WTC11 (cell line): ENCODE measurements around the gene SLC17A5. TPM values are rescaled to one million over a fixed set of nuclear protein-coding genes. Genes with fewer than 3 reads are reported as not detected.

Experiments
- ATAC-seq: fragments of 200-7000 bp; cut with Tn5 transposase; 2 replicates; pipeline ENCODE4 v1.10.0; 2021; ENCODE audit warnings: mild to moderate bottlenecking, moderate library complexity
- CTCF ChIA-PET: fragments of 300-600 bp; sonication (Branson Sonifier 250); formaldehyde crosslinking; loops from one replicate; lab custom pipeline; 2021; ENCODE audit warnings: antibody characterized with exemption; lab: Charles Lee
- POLR2A ChIA-PET: fragments of 350-600 bp; sonication (Branson Sonifier 250); formaldehyde crosslinking; loops from one replicate; lab custom pipeline; 2021; ENCODE audit warnings: antibody characterized with exemption; lab: Charles Lee
- DNase-seq: peaks from one replicate; pipeline ENCODE4 v3.0.0; 2021; ENCODE audit warnings: low spot score
- H3K27ac Mint-ChIP-seq: 2 replicates; pipeline ENCODE4 v1.8.0; 2021; ENCODE audit warnings: mixed read lengths
- H3K27me3 Mint-ChIP-seq: 2 replicates; pipeline ENCODE4 v1.8.0; 2021; ENCODE audit warnings: low read depth, mild to moderate bottlenecking, moderate library complexity, mixed read lengths
- H3K36me3 Mint-ChIP-seq: 2 replicates; pipeline ENCODE4 v1.8.0; 2021; ENCODE audit warnings: mixed read lengths
- H3K4me1 Mint-ChIP-seq: 2 replicates; pipeline ENCODE4 v1.8.0; 2022; ENCODE audit warnings: mixed read lengths
- H3K4me3 Mint-ChIP-seq: 2 replicates; pipeline ENCODE4 v1.8.0; 2021; ENCODE audit warnings: mild to moderate bottlenecking, moderate library complexity, mixed read lengths
- H3K9me3 Mint-ChIP-seq: 2 replicates; pipeline ENCODE4 v1.8.0; 2021; ENCODE audit warnings: mixed read lengths
- ATF1 ChIP-seq: sonication (generic); formaldehyde crosslinking; IDR thresholded peaks from 2 replicates; pipeline ENCODE4 v1.8.1; 2023; ENCODE audit warnings: mild to moderate bottlenecking, moderate library complexity, missing genetic modification reagents
- ATF6 ChIP-seq: sonication (generic); formaldehyde crosslinking; IDR thresholded peaks from 2 replicates; pipeline ENCODE4 v1.8.1; 2023; ENCODE audit warnings: mild to moderate bottlenecking, missing genetic modification reagents
- CBFB ChIP-seq: sonication (generic); formaldehyde crosslinking; IDR thresholded peaks from 2 replicates; pipeline ENCODE4 v1.8.1; 2022; ENCODE audit warnings: mild to moderate bottlenecking, low read depth, missing genetic modification reagents
- EMX1 ChIP-seq: fragments of 250-450 bp; sonication (Bioruptor Pico); IDR thresholded peaks from 2 replicates; pipeline ENCODE4 v1.8.0; 2021; ENCODE audit warnings: mild to moderate bottlenecking
- ETV6 ChIP-seq: sonication (generic); formaldehyde crosslinking; IDR thresholded peaks from 2 replicates; pipeline ENCODE4 v1.8.1; 2022; ENCODE audit warnings: mild to moderate bottlenecking, missing genetic modification reagents
- FOXJ3 ChIP-seq: sonication (generic); formaldehyde crosslinking; IDR thresholded peaks from 2 replicates; pipeline ENCODE4 v1.9.0; 2021; ENCODE audit warnings: missing genetic modification reagents, mild to moderate bottlenecking, borderline replicate concordance
- FOXK1 ChIP-seq: sonication (generic); formaldehyde crosslinking; IDR thresholded peaks from 2 replicates; pipeline ENCODE4 v1.8.0; 2022; ENCODE audit warnings: mild to moderate bottlenecking, moderate library complexity, missing genetic modification reagents
- GRHL2 ChIP-seq: fragments of 250-450 bp; sonication (Bioruptor Pico); IDR thresholded peaks from 2 replicates; pipeline ENCODE4 v1.8.0; 2022; ENCODE audit warnings: mild to moderate bottlenecking, moderate library complexity; ENCODE audit not compliant: insufficient replicate concordance, severe bottlenecking
- GTF2I ChIP-seq: fragments of 250-450 bp; sonication (Bioruptor Pico); conservative IDR thresholded peaks from 2 replicates; pipeline ENCODE4 v1.4.0; 2021; ENCODE audit warnings: mild to moderate bottlenecking
- HMGA2 ChIP-seq: fragments of 250-450 bp; sonication (Bioruptor Pico); IDR thresholded peaks from 2 replicates; pipeline ENCODE4 v1.4.0; 2021; ENCODE audit warnings: mild to moderate bottlenecking, moderate library complexity
- IRF1 ChIP-seq: sonication (generic); formaldehyde crosslinking; IDR thresholded peaks from 2 replicates; pipeline ENCODE4 v1.8.0; 2023; ENCODE audit warnings: missing genetic modification reagents
- MYBL2 ChIP-seq: sonication (generic); formaldehyde crosslinking; IDR thresholded peaks from 2 replicates; pipeline ENCODE4 v1.8.1; 2023; ENCODE audit warnings: mild to moderate bottlenecking, moderate library complexity, missing genetic modification reagents
- NFATC4 ChIP-seq: fragments of 250-450 bp; sonication (Bioruptor Pico); IDR thresholded peaks from 2 replicates; pipeline ENCODE4 v1.9.0; 2021; ENCODE audit warnings: mild to moderate bottlenecking
- NR2C2 ChIP-seq: sonication (generic); formaldehyde crosslinking; IDR thresholded peaks from 2 replicates; pipeline ENCODE4 v1.8.0; 2022; ENCODE audit warnings: mild to moderate bottlenecking, missing genetic modification reagents
- OVOL2 ChIP-seq: fragments of 250-450 bp; sonication (Bioruptor Pico); IDR thresholded peaks from 2 replicates; pipeline ENCODE4 v1.9.0; 2021; ENCODE audit warnings: mild to moderate bottlenecking, borderline replicate concordance
- PRRX2 ChIP-seq: fragments of 250-450 bp; sonication (Bioruptor Pico); IDR thresholded peaks from 2 replicates; pipeline ENCODE4 v1.8.0; 2021; ENCODE audit warnings: mild to moderate bottlenecking
- RELA ChIP-seq: sonication (generic); formaldehyde crosslinking; IDR thresholded peaks from 2 replicates; pipeline ENCODE4 v1.8.1; 2022; ENCODE audit warnings: missing genetic modification reagents, mild to moderate bottlenecking, borderline replicate concordance
- RORB ChIP-seq: fragments of 250-450 bp; sonication (Bioruptor Pico); IDR thresholded peaks from 2 replicates; pipeline ENCODE4 v1.9.0; 2021; ENCODE audit warnings: mild to moderate bottlenecking
- TEAD1 ChIP-seq: sonication (generic); formaldehyde crosslinking; IDR thresholded peaks from 2 replicates; pipeline ENCODE4 v1.8.0; 2022; ENCODE audit warnings: mild to moderate bottlenecking, missing genetic modification reagents
- USF2 ChIP-seq: sonication (generic); formaldehyde crosslinking; IDR thresholded peaks from 2 replicates; pipeline ENCODE4 v1.8.1; 2023; ENCODE audit warnings: mild to moderate bottlenecking, missing genetic modification reagents, moderate library complexity
- ZNF138 ChIP-seq: sonication (generic); formaldehyde crosslinking; conservative IDR thresholded peaks from 2 replicates; pipeline ENCODE4 v1.8.1; 2022; ENCODE audit warnings: mild to moderate bottlenecking, moderate library complexity, missing genetic modification reagents
- ZNF232 ChIP-seq: sonication (generic); formaldehyde crosslinking; IDR thresholded peaks from 2 replicates; pipeline ENCODE4 v1.8.0; 2022; ENCODE audit warnings: mild to moderate bottlenecking, missing genetic modification reagents
- ZNF263 ChIP-seq: sonication (generic); formaldehyde crosslinking; IDR thresholded peaks from 2 replicates; pipeline ENCODE4 v1.8.1; 2022; ENCODE audit warnings: low read depth, mild to moderate bottlenecking, moderate library complexity, missing genetic modification reagents
- ZNF416 ChIP-seq: fragments of 250-450 bp; sonication (Bioruptor Pico); IDR thresholded peaks from 2 replicates; pipeline ENCODE4 v1.9.0; 2021; ENCODE audit warnings: mild to moderate bottlenecking, inconsistent platforms
- ZNF423 ChIP-seq: fragments of 250-450 bp; sonication (Bioruptor Pico); IDR thresholded peaks from 2 replicates; pipeline ENCODE4 v2.1.2; 2022; ENCODE audit warnings: mild to moderate bottlenecking, moderate library complexity
- ZNF512 ChIP-seq: sonication (generic); formaldehyde crosslinking; IDR thresholded peaks from 2 replicates; pipeline ENCODE4 v1.8.1; 2022; ENCODE audit warnings: missing genetic modification reagents, borderline replicate concordance
- total RNA-seq: library from RNA; stranded (reverse); gene quantifications from 3 replicates; pipeline ENCODE4 v1.2.3, GENCODE V29; 2021

The SLC17A5 gene
- total RNA-seq, 1 experiment from 2014 or later: 9.3 TPM

- no peak for TF ChIP-seq ATF6 (CRISPR knock-in tag)
- TF ChIP-seq TEAD1: no peak
- no peak for TF ChIP-seq NFATC4 (CRISPR knock-in tag)
- no peak for TF ChIP-seq ZNF423 (CRISPR knock-in tag)
- TF ChIP-seq ATF1 (CRISPR knock-in tag): no peak
These were observed 91.2 kb downstream of the SLC17A5 start (continued) for GRCh38 chr6:73562558-73562957.

GRCh38 chr6:73560853-73561407 lies 92.9 kb downstream of the SLC17A5 start:
- H3K27me3 Mint-ChIP-seq: no peaks in the 10 kb centered on the region
- POLR2A ChIA-PET: no interaction called here
- H3K4me3 Mint-ChIP-seq: no peak overlapping the region
- no peaks in the 10 kb centered on the region for H3K36me3 Mint-ChIP-seq
- no peak for ATAC-seq
- CTCF ChIA-PET: interaction anchor here (1.5 kb wide), 1 partner anchor 13 kb away, joined by 5 read pairs; no protein-coding TSS in a partner anchor
- H3K9me3 Mint-ChIP-seq: no peaks in the 10 kb centered on the region
- DNase-seq: no peak
- peaks cover 41% of the 10 kb centered on the region for H3K4me1 Mint-ChIP-seq
- no peak overlapping the region for H3K27ac Mint-ChIP-seq
- TF ChIP-seq GTF2I (CRISPR knock-in tag) (no peak), GRHL2 (no peak), CBFB (CRISPR knock-in tag) (no peak), NR2C2 (no peak), IRF1 (no peak), USF2 (CRISPR knock-in tag) (no peak), ZNF512 (no peak), PRRX2 (CRISPR knock-in tag) (no peak), ATF6 (CRISPR knock-in tag) (no peak), ZNF138 (no peak)

- ATAC-seq: no peak
- Mint-ChIP-seq H3K27ac (no peak overlapping the region), H3K36me3 (no peaks in the 10 kb centered on the region), H3K9me3 (no peaks in the 10 kb centered on the region), H3K4me1 (peaks cover 34% of the 10 kb centered on the region), H3K4me3 (no peak overlapping the region), H3K27me3 (no peaks in the 10 kb centered on the region)
- DNase-seq: no peak
- ChIA-PET CTCF (interaction anchor here (1.5 kb wide), 1 partner anchor 12 kb away, joined by 5 read pairs; no protein-coding TSS in a partner anchor), POLR2A (interaction anchor here (0.6 to 1.6 kb wide), 2 partner anchors 19 to 23 kb away, joined by 3 read pairs; no protein-coding TSS in a partner anchor)
- TF ChIP-seq RORB (CRISPR knock-in tag) (no peak), HMGA2 (CRISPR knock-in tag) (no peak), ZNF263 (CRISPR knock-in tag) (no peak), OVOL2 (CRISPR knock-in tag) (no peak), EMX1 (CRISPR knock-in tag) (no peak), ZNF423 (CRISPR knock-in tag) (no peak), ETV6 (CRISPR knock-in tag) (no peak), ZNF416 (CRISPR knock-in tag) (no peak), FOXJ3 (CRISPR knock-in tag) (no peak), ZNF232 (CRISPR knock-in tag) (no peak), ATF1 (CRISPR knock-in tag) (no peak), MYBL2 (CRISPR knock-in tag) (no peak), ATF6 (CRISPR knock-in tag) (no peak), FOXK1 (no peak), RELA (no peak)
These were observed 93.5 kb downstream of the SLC17A5 start for GRCh38 chr6:73560182-73560732.
